ENCODE data around the gene SRGAP1. TPM values are rescaled to one million over a fixed set of nuclear protein-coding genes. Genes with fewer than 3 reads are reported as not detected.

SRGAP1 gene
- total RNA-seq, 1 experiment from 2014 or later = 0.97 TPM

- DNase-seq = no peak
- Histone ChIP-seq H3K27me3 (ENCODE audit: control insufficient read depth, insufficient read depth, low read length) (no peaks in the 10 kb centered on the region), H3K4me3 (ENCODE audit: insufficient read depth, low read depth, low read length) (no peak overlapping the region), H3K36me3 (replicated peaks; ENCODE audit: control insufficient read depth, insufficient read depth, low read length) (no peaks in the 10 kb centered on the region)
These were observed 138.2 kb downstream of the SRGAP1 start for GRCh38 chr12:63982604-63983295.

GRCh38 chr12:63985456-63985855, 141.0 kb downstream of the SRGAP1 start:
- Histone ChIP-seq H3K4me3 (ENCODE audit: insufficient read depth, low read depth, low read length) (no peak overlapping the region), H3K27me3 (ENCODE audit: control insufficient read depth, insufficient read depth, low read length) (no peaks in the 10 kb centered on the region), H3K36me3 (replicated peaks; ENCODE audit: control insufficient read depth, insufficient read depth, low read length) (no peaks in the 10 kb centered on the region)
- no peak for DNase-seq

GRCh38 chr12:63985945-63986344, 141.4 kb downstream of the SRGAP1 start:
- Histone ChIP-seq H3K4me3 (ENCODE audit: insufficient read depth, low read depth, low read length) (no peak overlapping the region), H3K36me3 (replicated peaks; ENCODE audit: control insufficient read depth, insufficient read depth, low read length) (no peaks in the 10 kb centered on the region), H3K27me3 (ENCODE audit: control insufficient read depth, insufficient read depth, low read length) (no peaks in the 10 kb centered on the region)
- no peak for DNase-seq

- Histone ChIP-seq H3K36me3 (replicated peaks; ENCODE audit: control insufficient read depth, insufficient read depth, low read length) (no peaks in the 10 kb centered on the region), H3K27me3 (ENCODE audit: control insufficient read depth, insufficient read depth, low read length) (no peaks in the 10 kb centered on the region), H3K4me3 (ENCODE audit: insufficient read depth, low read depth, low read length) (no peak overlapping the region)
- DNase-seq = no peak
These were observed 144.9 kb downstream of the SRGAP1 start for GRCh38 chr12:63989301-63989845.

- DNase-seq = no peak
- Histone ChIP-seq H3K27me3 (ENCODE audit: control insufficient read depth, insufficient read depth, low read length) (no peaks in the 10 kb centered on the region), H3K36me3 (replicated peaks; ENCODE audit: control insufficient read depth, insufficient read depth, low read length) (no peaks in the 10 kb centered on the region), H3K4me3 (ENCODE audit: insufficient read depth, low read depth, low read length) (no peak overlapping the region)
These were observed 146.5 kb downstream of the SRGAP1 start for GRCh38 chr12:63990828-63991547.

- DNase-seq = no peak
- H3K36me3 ChIP-seq (replicated peaks; ENCODE audit: control insufficient read depth, insufficient read depth, low read length) = no peaks in the 10 kb centered on the region
- H3K4me3 ChIP-seq (ENCODE audit: insufficient read depth, low read depth, low read length) = no peak overlapping the region
- H3K27me3 ChIP-seq (ENCODE audit: control insufficient read depth, insufficient read depth, low read length) = no peaks in the 10 kb centered on the region
These were observed 150.2 kb downstream of the SRGAP1 start for GRCh38 chr12:63994704-63995103.

GRCh38 chr12:63995512-63995911, 151.0 kb downstream of the SRGAP1 start:
- Histone ChIP-seq H3K4me3 (ENCODE audit: insufficient read depth, low read depth, low read length) (no peak overlapping the region), H3K36me3 (replicated peaks; ENCODE audit: control insufficient read depth, insufficient read depth, low read length) (no peaks in the 10 kb centered on the region), H3K27me3 (ENCODE audit: control insufficient read depth, insufficient read depth, low read length) (no peaks in the 10 kb centered on the region)
- no peak for DNase-seq

- DNase-seq = no peak
- Histone ChIP-seq H3K4me3 (ENCODE audit: insufficient read depth, low read depth, low read length) (no peak overlapping the region), H3K27me3 (ENCODE audit: control insufficient read depth, insufficient read depth, low read length) (no peaks in the 10 kb centered on the region), H3K36me3 (replicated peaks; ENCODE audit: control insufficient read depth, insufficient read depth, low read length) (no peaks in the 10 kb centered on the region)
These were observed 152.1 kb downstream of the SRGAP1 start for GRCh38 chr12:63996556-63996955.

GRCh38 chr12:63997198-63997597, 152.7 kb downstream of the SRGAP1 start:
- no peaks in the 10 kb centered on the region for H3K36me3 ChIP-seq (replicated peaks; ENCODE audit: control insufficient read depth, insufficient read depth, low read length)
- no peak overlapping the region for H3K4me3 ChIP-seq (ENCODE audit: insufficient read depth, low read depth, low read length)
- DNase-seq = no peak
- H3K27me3 ChIP-seq (ENCODE audit: control insufficient read depth, insufficient read depth, low read length) = no peaks in the 10 kb centered on the region

GRCh38 chr12:63998584-63998983, 154.1 kb downstream of the SRGAP1 start:
- H3K4me3 ChIP-seq (ENCODE audit: insufficient read depth, low read depth, low read length) = no peak overlapping the region
- DNase-seq = no peak
- no peaks in the 10 kb centered on the region for H3K27me3 ChIP-seq (ENCODE audit: control insufficient read depth, insufficient read depth, low read length)
- H3K36me3 ChIP-seq (replicated peaks; ENCODE audit: control insufficient read depth, insufficient read depth, low read length) = no peaks in the 10 kb centered on the region

- no peak overlapping the region for H3K4me3 ChIP-seq (ENCODE audit: insufficient read depth, low read depth, low read length)
- H3K27me3 ChIP-seq (ENCODE audit: control insufficient read depth, insufficient read depth, low read length) = no peaks in the 10 kb centered on the region
- H3K36me3 ChIP-seq (replicated peaks; ENCODE audit: control insufficient read depth, insufficient read depth, low read length) = no peaks in the 10 kb centered on the region
- DNase-seq = no peak
These were observed 155.4 kb downstream of the SRGAP1 start for GRCh38 chr12:63999853-64000252.

- Histone ChIP-seq H3K27me3 (ENCODE audit: control insufficient read depth, insufficient read depth, low read length) (no peaks in the 10 kb centered on the region), H3K36me3 (replicated peaks; ENCODE audit: control insufficient read depth, insufficient read depth, low read length) (no peaks in the 10 kb centered on the region), H3K4me3 (ENCODE audit: insufficient read depth, low read depth, low read length) (no peak overlapping the region)
- DNase-seq = no peak
These were observed 156.9 kb downstream of the SRGAP1 start for GRCh38 chr12:64001439-64001838.

GRCh38 chr12:64004641-64005040, 160.1 kb downstream of the SRGAP1 start:
- H3K27me3 ChIP-seq (ENCODE audit: control insufficient read depth, insufficient read depth, low read length) = no peaks in the 10 kb centered on the region
- H3K4me3 ChIP-seq (ENCODE audit: insufficient read depth, low read depth, low read length) = no peak overlapping the region
- H3K36me3 ChIP-seq (replicated peaks; ENCODE audit: control insufficient read depth, insufficient read depth, low read length) = no peaks in the 10 kb centered on the region
- no peak for DNase-seq

GRCh38 chr12:64006211-64006825, 161.8 kb downstream of the SRGAP1 start:
- DNase-seq = no peak
- Histone ChIP-seq H3K36me3 (replicated peaks; ENCODE audit: control insufficient read depth, insufficient read depth, low read length) (no peaks in the 10 kb centered on the region), H3K27me3 (ENCODE audit: control insufficient read depth, insufficient read depth, low read length) (no peaks in the 10 kb centered on the region), H3K4me3 (ENCODE audit: insufficient read depth, low read depth, low read length) (no peak overlapping the region)

- Histone ChIP-seq H3K36me3 (replicated peaks; ENCODE audit: control insufficient read depth, insufficient read depth, low read length) (no peaks in the 10 kb centered on the region), H3K27me3 (ENCODE audit: control insufficient read depth, insufficient read depth, low read length) (no peaks in the 10 kb centered on the region), H3K4me3 (ENCODE audit: insufficient read depth, low read depth, low read length) (no peak overlapping the region)
- DNase-seq = no peak
These were observed 163.4 kb downstream of the SRGAP1 start for GRCh38 chr12:64007853-64008252.

Data from H7 (cell line).